ENCODE data around the gene CALN1. TPM values are rescaled to one million over a fixed set of nuclear protein-coding genes. Genes with fewer than 3 reads are reported as not detected.
A peak's percentile ranks its signal among the peaks of the same experiment; 100 is the strongest.

Gene CALN1
- total RNA-seq, 2 donors from 2014 or later, result 4.3 to 6.9 TPM

- Histone ChIP-seq H3K27ac (ENCODE audit: low read depth, low read length) (peak overlapping the region; percentile 45), H3K36me3 (ENCODE audit: control insufficient read depth, insufficient read depth, low read length) (no peaks in the 10 kb centered on the region), H3K9ac (ENCODE audit: extremely low read depth, low read length, poor library complexity, severe bottlenecking) (no peak overlapping the region), H3K9me3 (ENCODE audit: control insufficient read depth, low read length) (peaks cover 34% of the 10 kb centered on the region), H3K4me1 (ENCODE audit: control insufficient read depth, insufficient read depth, low read length) (no peaks in the 10 kb centered on the region), H3K4me3 (ENCODE audit: low read length) (no peak overlapping the region), H3K27me3 (ENCODE audit: control insufficient read depth, insufficient read depth, low read length, poor library complexity, severe bottlenecking) (no peaks in the 10 kb centered on the region)
- 58 to 80% methylated on average over 7 of the region's 7 CpGs for WGBS, 2 experiments (ENCODE audit: insufficient coverage in 1 of 2, insufficient read length in 1 of 2)
- Mint-ChIP-seq H3K9me3 (peaks cover 28% of the 10 kb centered on the region), H3K27ac (no peak overlapping the region), H3K4me3 (no peak overlapping the region), H3K27me3 (ENCODE audit: insufficient read depth) (no peaks in the 10 kb centered on the region), H3K36me3 (ENCODE audit: low read depth) (no peaks in the 10 kb centered on the region), H3K4me1 (no peaks in the 10 kb centered on the region)
- DNase-seq, result no peak
- TF ChIP-seq CTCF (conservative IDR thresholded peaks at IDR 0.05), result no peak
Measured at GRCh38 chr7:71886046-71886445, 526.1 kb downstream of the CALN1 start.

- Histone ChIP-seq H3K27ac (ENCODE audit: low read depth, low read length) (peak overlapping the region; percentile 45), H3K36me3 (ENCODE audit: control insufficient read depth, insufficient read depth, low read length) (no peaks in the 10 kb centered on the region), H3K9ac (ENCODE audit: extremely low read depth, low read length, poor library complexity, severe bottlenecking) (no peak overlapping the region), H3K27me3 (ENCODE audit: control insufficient read depth, insufficient read depth, low read length, poor library complexity, severe bottlenecking) (no peaks in the 10 kb centered on the region), H3K4me3 (ENCODE audit: low read length) (no peak overlapping the region), H3K4me1 (ENCODE audit: control insufficient read depth, insufficient read depth, low read length) (no peaks in the 10 kb centered on the region), H3K9me3 (ENCODE audit: control insufficient read depth, low read length) (peaks cover 40% of the 10 kb centered on the region)
- DNase-seq, result no peak
- Mint-ChIP-seq H3K4me3 (no peak overlapping the region), H3K4me1 (no peaks in the 10 kb centered on the region), H3K9me3 (peaks cover 33% of the 10 kb centered on the region), H3K36me3 (ENCODE audit: low read depth) (no peaks in the 10 kb centered on the region), H3K27me3 (ENCODE audit: insufficient read depth) (no peaks in the 10 kb centered on the region), H3K27ac (no peak overlapping the region)
- TF ChIP-seq CTCF (conservative IDR thresholded peaks at IDR 0.05), result no peak
- 96% methylated on average over 3 to 5 of the region's 5 CpGs for WGBS, 2 experiments (ENCODE audit: insufficient coverage in 1 of 2, insufficient read length in 1 of 2)
Measured at GRCh38 chr7:71885487-71885886, 526.7 kb downstream of the CALN1 start.

- no peak for DNase-seq
- no peak overlapping the region for H3K4me3 Mint-ChIP-seq
- no peaks in the 10 kb centered on the region for H3K4me1 ChIP-seq (ENCODE audit: control insufficient read depth, insufficient read depth, low read length)
- TF ChIP-seq CTCF (conservative IDR thresholded peaks at IDR 0.05), result no peak
- no peak overlapping the region for H3K4me3 ChIP-seq (ENCODE audit: low read length)
- WGBS, 2 experiments (ENCODE audit: insufficient coverage in 1 of 2, insufficient read length in 1 of 2), result 95 to 100% methylated on average over 1 to 5 of the region's 5 CpGs
- peaks cover 32% of the 10 kb centered on the region for H3K9me3 Mint-ChIP-seq
- no peaks in the 10 kb centered on the region for H3K27me3 ChIP-seq (ENCODE audit: control insufficient read depth, insufficient read depth, low read length, poor library complexity, severe bottlenecking)
- no peaks in the 10 kb centered on the region for H3K36me3 ChIP-seq (ENCODE audit: control insufficient read depth, insufficient read depth, low read length)
- H3K9me3 ChIP-seq (ENCODE audit: control insufficient read depth, low read length), result peaks cover 42% of the 10 kb centered on the region
- no peaks in the 10 kb centered on the region for H3K27me3 Mint-ChIP-seq (ENCODE audit: insufficient read depth)
- no peak overlapping the region for H3K27ac ChIP-seq (ENCODE audit: low read depth, low read length)
- H3K27ac Mint-ChIP-seq, result no peak overlapping the region
- H3K36me3 Mint-ChIP-seq (ENCODE audit: low read depth), result no peaks in the 10 kb centered on the region
- no peaks in the 10 kb centered on the region for H3K4me1 Mint-ChIP-seq
- no peak overlapping the region for H3K9ac ChIP-seq (ENCODE audit: extremely low read depth, low read length, poor library complexity, severe bottlenecking)
Measured at GRCh38 chr7:71883415-71883814, 528.7 kb downstream of the CALN1 start.

Measured in endodermal cell (in vitro differentiated cells).